GM21526 (cell line): ENCODE results near the gene NKD1.

Source experiments
- ATAC-seq: cut with Tn5 transposase; IDR thresholded peaks from one replicate; pipeline ENCODE4 v1.9.1; 2021; ENCODE audit warnings: moderate library complexity; ENCODE audit not compliant: unreplicated experiment, low FRiP score

Gene NKD1

GRCh38 chr16:50555952-50556673 is 7.9 kb downstream of the NKD1 start:
- no peak for ATAC-seq

DNA sequence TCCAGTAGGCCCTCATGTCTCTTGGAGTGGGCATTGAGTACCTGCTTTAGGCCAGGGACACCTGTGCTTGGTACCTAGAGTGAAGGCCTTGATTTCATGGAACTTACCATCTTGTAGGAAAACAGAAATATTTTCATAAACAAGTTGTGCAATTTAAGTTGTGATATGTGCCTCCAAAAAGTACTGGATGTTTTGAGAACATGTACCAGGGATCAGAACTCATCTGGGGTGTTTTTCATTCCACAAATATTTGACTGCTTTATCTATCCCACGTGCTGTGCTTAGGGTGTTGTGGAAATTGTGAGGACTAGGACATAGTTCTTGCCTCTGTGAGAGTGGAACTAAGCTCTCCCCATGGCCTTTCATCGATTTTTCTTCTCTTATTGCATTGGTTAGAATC is 8.8 kb downstream of the NKD1 start:
- ATAC-seq = no peak

DNA sequence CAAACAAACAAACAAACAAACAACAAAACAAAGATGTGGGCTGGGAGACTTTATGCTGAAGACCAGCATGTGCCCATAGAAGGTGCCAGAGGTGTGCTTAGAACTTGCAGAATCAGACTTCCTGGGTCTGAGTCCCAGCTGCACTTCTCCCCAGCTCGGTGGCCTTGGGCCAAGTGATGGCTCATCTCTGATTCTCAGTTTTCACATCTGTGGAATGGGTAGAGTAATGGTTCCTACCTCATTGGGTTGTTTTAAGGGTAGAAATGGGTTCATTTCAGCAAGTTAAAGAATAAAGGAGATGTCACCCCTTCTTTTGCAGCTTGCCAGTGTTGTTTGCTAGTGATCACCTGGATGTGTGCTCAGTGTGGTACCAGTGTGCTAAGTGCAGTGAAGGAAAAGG is 10.7 kb downstream of the NKD1 start:
- ATAC-seq = no peak

GRCh38 chr16:50559342-50559741 is 11.1 kb downstream of the NKD1 start:
- no peak for ATAC-seq

- ATAC-seq = no peak
Observed at GRCh38 chr16:50559804-50560514, 11.8 kb downstream of the NKD1 start.

DNA sequence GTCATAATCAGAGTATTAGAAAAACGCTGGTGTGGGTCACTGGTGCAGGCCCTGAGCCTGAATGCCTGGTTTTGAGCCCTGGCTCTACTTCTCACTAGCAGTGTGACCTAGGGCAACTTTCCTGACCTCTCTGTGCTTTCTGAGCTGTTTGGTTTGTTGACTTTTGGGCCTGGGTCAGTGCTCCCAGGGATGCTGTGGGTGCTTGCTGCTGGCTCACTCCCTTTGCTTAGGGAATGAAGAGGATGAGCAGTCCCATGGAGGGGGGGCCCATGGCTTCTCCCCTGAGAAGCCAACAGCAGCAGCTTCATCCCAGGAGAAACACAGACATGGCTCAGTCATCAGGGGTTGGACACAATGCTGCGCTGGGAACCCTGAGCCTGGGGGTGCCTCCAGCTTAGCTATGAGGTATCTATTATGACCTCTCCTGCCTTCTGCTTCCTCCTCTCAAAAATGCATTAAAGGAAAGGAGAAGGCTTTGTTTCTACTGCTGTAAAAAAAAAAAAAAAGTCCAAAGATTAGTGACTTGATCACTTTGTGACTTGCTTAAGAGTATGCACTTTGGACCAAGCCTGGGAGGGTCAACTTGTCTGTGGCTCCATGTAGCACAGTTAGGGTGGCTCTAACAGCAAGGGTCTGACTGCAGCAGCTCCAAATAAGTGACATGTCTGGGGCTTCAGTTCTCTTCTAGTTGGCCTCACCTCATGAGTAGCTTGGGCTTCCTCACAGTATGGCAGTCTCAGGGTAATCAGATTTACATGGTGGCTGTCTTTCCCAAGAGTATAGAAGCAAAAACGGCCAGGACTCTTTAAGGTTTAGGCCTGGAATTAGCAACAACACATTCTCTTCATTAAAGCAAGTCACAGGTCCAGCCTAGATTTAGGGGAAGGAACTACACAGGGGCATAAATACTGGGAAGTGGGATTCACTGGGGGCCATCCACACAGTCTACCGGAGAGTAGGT is 13.0 kb downstream of the NKD1 start:
- no peak for ATAC-seq

DNA sequence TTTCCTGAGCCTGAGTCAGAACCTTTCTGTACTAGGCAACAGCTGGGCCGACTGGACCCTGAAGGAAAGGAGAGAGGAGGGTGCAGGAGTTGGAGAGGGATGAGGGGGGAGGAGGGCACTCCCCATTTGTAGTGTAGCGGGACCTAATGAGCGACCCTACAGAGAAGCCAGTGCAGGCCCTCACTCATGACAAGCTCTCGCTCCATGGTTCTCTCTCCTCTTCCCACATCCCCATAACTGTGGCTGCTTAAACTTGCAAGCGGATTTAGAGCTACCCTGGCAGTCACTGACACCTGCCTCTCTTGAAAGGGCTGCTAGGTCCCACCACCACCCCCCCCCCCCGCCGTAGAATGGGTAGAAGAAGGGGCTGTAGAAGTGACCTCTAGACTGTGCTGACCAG is 14.5 kb downstream of the NKD1 start:
- no peak for ATAC-seq

DNA sequence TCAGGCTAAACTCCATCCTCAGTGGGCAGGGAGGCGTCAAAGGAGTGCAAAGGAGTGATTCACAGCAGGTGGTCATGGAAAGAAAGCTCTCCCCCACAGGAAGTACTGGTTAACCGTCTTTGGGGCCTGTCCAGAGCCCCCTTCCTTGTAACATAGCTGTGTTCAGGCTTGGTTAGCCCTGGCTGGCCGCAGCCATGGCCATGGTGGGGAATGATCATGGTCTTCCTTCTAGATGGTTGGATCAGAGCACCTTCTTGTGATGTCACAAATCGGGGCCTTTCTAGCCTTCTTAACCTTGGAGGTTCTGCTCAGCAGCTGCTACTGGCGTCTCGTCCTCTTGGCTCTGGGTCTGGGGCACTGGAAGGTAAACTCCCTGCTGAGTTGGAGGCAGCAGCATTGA is 15.8 kb downstream of the NKD1 start:
- ATAC-seq = no peak

DNA sequence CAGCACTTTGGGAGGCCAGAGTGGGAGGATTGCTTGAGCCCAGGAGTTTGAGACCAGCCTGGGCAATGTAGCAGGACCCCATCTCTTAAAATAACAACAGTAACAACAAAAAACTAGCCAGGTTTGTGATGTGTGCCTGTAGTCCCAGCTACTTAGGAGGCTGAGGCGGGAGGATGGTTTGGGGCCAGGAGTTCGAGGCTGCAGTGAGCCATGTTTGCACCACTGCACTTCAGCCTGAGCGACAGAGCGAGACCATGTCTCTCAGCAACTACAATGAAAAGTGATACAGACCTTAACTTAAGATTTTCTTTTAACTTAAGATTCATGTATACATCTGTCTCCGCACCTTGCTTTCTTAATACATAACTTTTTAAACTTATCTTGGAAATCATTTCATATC is 17.2 kb downstream of the NKD1 start:
- no peak for ATAC-seq

GRCh38 chr16:50566014-50566962 is 18.1 kb downstream of the NKD1 start:
- no peak for ATAC-seq

DNA sequence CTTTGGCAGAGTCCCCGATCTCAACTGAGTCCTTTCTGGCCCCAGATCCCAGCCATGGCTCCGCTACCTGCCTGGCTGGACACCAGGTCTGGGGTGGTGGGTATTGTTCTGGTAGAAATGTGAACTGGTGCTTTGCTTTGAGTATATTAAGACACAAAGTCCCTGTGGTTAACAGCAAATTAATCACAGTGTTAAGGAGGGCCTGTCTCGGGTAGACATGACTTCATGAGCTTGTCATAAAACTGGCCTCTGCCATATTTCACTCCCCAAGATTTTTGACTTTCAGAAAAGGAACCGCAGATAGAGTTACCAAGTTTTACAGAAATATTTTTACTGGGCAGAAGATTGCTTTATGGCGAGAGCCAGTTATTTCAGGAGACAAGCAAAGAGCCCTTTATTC is 19.5 kb downstream of the NKD1 start:
- no peak for ATAC-seq

DNA sequence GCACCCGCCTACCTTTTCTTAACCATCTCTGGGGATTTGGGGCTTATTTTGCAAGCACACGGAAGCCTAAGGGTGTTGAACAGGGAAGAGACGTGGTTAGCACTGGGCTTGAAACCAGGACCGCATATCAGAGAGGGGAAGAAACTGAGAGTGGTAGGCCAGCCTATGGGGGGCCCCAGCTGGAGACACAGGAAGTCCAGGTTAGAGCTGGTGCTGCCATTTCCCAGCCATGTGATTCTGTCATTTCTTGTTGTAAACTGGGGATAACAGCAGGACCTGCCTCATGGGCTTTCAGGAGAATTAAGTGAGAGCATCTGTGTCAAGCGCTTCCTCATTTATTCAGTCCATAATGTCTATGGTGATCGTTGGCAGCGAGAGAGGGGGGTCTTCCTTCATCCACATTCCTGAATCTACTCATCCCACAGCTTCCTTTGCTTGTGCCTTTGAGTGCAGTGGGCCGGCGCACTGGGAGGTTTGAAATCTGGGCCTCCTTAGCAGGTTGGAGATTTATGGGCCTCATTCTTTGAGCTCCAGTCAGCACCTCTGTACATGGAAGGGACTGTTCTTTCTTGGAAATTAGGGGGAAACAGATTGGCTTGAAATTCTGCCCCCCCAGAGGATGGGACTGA is 20.1 kb downstream of the NKD1 start:
- no peak for ATAC-seq

DNA sequence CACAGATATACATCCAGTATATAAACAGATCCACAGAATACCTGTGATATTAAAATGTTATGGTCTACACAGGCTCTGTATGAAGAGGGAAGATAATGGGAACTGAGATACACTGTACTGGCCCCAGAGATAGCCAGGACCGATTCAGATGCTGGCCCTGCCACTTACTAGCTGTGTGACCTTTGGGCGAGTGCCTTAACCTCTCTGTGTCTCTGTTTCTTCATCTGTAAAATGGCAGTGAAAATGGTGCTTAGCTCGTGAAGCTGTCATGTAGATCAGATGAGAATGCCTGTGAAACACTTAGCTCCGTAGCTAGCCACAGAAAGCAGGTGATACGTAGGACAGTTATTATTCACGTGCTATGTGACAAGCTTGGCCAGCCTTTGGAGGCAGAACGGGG is 22.2 kb downstream of the NKD1 start:
- no peak for ATAC-seq

DNA sequence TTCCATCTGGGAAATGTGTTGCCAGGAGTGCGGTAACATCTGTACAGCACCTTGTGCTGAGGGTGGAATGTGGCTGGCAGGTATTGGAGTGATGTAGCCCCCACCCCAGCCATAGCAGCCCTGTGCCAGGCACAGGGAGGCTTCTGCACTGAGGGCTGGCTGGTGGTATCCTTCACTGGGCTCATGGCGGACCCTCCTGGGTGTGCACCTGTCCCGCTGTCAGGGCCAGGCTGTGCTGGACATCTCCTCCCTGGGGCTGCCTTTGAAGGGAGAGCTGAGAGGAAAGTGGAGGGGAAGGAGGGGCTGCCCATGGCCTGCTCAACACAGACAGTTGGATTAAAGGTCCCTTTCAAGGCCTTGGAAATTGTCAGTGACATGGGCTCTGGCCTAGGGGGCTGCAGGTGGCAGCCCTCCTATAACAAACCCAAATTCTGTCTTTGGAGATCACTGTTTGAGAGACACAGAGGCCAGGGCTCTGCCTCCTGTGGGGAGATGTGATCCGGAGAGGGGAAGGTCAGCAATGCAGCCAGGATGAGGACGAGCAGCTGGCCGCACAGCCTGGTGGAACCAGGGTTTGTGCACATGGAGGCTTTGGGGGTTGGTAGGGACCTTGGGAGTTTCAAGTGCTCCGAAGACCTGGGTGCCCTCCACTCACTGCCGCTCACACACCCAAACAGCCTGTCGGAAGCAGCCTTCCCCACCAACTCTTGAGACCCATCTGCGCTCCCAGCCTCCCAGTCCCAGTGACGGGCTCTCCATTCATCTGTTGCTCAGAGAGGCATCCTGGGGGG is 22.8 kb downstream of the NKD1 start:
- ATAC-seq = no peak

DNA sequence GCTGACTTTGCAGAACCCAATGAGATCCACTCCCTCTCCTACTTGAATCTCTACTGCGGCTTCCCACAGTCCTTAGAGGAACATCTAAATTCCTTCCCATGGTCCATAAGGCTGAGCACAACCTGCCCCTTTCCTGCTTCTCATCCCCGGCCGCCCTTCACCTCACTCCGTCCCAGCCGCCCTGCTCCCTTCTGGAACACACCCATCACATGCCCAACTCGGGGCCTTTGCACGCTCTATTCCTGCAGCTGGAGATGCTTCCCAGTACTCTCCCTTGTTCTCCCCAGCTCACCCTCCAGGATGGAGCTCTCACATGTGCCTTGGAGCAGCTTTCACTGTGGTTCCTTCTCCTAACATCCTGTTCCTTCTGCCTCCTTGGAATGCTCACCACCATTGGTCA is 23.6 kb downstream of the NKD1 start:
- no peak for ATAC-seq

DNA sequence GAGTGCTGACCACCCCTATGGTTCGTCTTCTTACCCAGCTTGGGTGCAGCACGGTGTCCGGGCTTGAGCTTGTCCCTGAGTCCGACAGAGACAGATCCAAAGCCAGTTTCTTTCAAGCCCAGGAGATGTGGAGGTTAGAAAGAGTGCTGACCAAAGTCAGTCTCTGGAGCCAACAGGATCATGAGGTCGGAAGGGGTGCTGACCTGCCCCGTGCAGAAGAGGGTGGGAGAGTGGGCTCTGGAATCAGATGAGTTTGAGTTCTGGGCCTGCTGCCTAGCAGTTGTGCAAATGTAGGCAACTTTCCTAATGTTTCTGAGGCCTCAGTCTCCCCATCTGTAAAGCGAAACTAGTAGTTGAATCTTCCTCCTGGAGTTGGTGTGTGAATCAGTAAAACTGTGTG is 24.5 kb downstream of the NKD1 start:
- no peak for ATAC-seq

DNA sequence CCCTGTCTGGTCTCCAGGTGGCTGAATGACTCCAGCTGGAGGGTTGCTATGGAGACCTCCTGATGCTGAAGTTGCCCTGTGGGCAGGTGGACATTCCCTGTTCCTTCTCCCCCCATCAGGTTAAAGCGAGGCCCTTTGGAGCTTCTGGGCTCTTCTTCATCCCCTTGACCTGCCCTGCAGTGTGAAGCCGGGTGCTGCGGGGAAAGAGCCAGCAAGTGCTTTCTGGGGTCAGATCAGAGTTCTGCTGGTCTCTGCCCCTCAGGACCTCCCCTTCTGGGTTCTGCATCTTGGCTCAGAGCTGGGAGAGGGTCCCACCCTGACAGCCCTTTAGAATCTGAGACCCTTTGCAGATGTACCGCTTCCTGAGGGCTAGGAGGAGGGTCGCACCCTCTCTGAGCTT is 25.1 kb downstream of the NKD1 start:
- no peak for ATAC-seq

DNA sequence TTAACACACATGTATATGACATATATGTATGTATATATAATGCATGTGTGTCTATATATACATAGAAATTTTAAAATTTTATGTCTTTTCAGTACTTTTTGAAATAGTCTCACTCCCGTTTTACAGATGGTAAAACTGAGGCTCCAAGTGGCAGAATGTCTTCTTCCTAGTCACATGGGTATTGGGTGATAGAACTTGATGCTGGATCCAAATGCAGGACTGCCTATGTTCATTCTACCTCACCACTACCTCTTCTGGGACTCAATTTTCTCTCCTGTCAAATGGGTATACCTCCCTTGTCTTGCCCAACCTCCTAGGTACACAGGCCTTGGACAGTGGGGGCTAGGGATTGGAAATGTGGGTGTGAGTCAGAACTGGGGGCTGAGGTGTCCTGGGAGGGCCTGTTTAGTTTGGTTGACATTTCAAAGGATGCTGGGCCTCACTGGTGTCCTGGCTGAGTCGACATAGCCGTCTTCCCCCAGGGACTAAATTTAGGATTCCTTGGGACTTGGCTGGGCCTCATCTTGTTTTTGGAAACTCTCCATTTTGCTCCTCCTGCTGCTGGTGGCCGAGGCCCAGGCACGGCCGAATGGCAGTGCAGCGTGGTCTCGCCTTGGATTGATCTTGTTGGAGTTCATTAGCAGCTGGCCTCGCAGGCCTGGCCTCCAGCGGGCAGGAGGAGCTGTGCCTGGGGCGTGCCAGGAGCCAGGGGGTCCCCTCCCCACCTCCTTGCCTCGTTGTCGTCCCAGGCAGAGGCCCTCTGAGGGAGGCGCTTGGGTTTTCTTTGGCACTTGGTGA is 25.9 kb downstream of the NKD1 start:
- ATAC-seq = no peak
